Smooth muscle cell (in vitro differentiated cells): ENCODE data around the gene ZC3H18. TPM values are rescaled to one million over a fixed set of nuclear protein-coding genes. Genes with fewer than 3 reads are reported as not detected.

Experiments used
- DNase-seq: peaks from one replicate; lab custom pipeline; 2025; ENCODE audit not compliant: unreplicated experiment; lab: John Stamatoyannopoulos, UW
- H2AFZ ChIP-seq: fragments of 200-600 bp; sonication (generic); 2 replicates; pipeline ENCODE4 v1.6.0; 2016; ENCODE audit warnings: antibody characterized with exemption, low read depth, mild to moderate bottlenecking
- H3F3A ChIP-seq: fragments of 200-600 bp; sonication (generic); 2 replicates; pipeline ENCODE4 v1.6.0; 2017; ENCODE audit warnings: antibody characterized with exemption, low read depth
- H3K27ac ChIP-seq: fragments of 200-600 bp; sonication (generic); 2 replicates; pipeline ENCODE4 v1.5.1; 2016; ENCODE audit warnings: low read depth, mild to moderate bottlenecking
- H3K27me3 ChIP-seq: fragments of 200-600 bp; sonication (generic); 2 replicates; pipeline ENCODE4 v1.6.1; 2016; ENCODE audit warnings: low read depth, mild to moderate bottlenecking
- H3K36me3 ChIP-seq: fragments of 200-600 bp; sonication (generic); 2 replicates; pipeline ENCODE4 v1.5.1; 2016; ENCODE audit warnings: low read depth
- H3K4me1 ChIP-seq: fragments of 200-600 bp; sonication (generic); 2 replicates; pipeline ENCODE4 v1.5.1; 2016; ENCODE audit warnings: low read depth
- H3K4me2 ChIP-seq: fragments of 200-600 bp; sonication (generic); 2 replicates; pipeline ENCODE4 v1.6.0; 2016; ENCODE audit warnings: mild to moderate bottlenecking
- H3K4me3 ChIP-seq: fragments of 200-600 bp; sonication (generic); 2 replicates; pipeline ENCODE4 v1.5.1; 2016; ENCODE audit warnings: mild to moderate bottlenecking
- H3K79me2 ChIP-seq: fragments of 200-600 bp; sonication (generic); 2 replicates; pipeline ENCODE4 v1.6.0; 2016; ENCODE audit warnings: low read depth, mild to moderate bottlenecking
- H3K9ac ChIP-seq: fragments of 200-600 bp; sonication (generic); 2 replicates; pipeline ENCODE4 v1.6.0; 2016; ENCODE audit warnings: low read depth
- H3K9me3 ChIP-seq: fragments of 200-600 bp; sonication (generic); replicated peaks from 2 replicates; pipeline ENCODE4 v1.5.1; 2016; ENCODE audit warnings: low read depth
- H4K20me1 ChIP-seq: fragments of 200-600 bp; sonication (generic); 2 replicates; pipeline ENCODE4 v1.6.0; 2016; ENCODE audit warnings: low read depth
- CTCF ChIP-seq: fragments of 200-600 bp; sonication (generic); IDR thresholded peaks from 2 replicates; pipeline ENCODE4 v1.5.1; 2017; ENCODE audit warnings: borderline replicate concordance, mild to moderate bottlenecking, antibody characterized with exemption; ENCODE audit not compliant: insufficient read depth, poor library complexity, severe bottlenecking
- WGBS: methylation state at CpG from one replicate; pipeline ENCODE4 v1.1.7; 2016; ENCODE audit warnings: low lambda C conversion rate; 5-methylcytosine and 5-hydroxymethylcytosine counted together
- polyA plus RNA-seq: library from polyadenylated mRNA; unstranded; fragments of >200 nt; fragmentation: Nextera tagmentation; extraction: Ambion mirVana; gene quantifications from 2 replicates; pipeline ENCODE4 v1.2.1, GENCODE V29; 2016
- total RNA-seq: library from RNA; depleted of rRNA; stranded (reverse); fragments of >200 nt; gene quantifications from 2 replicates; pipeline ENCODE4 v1.2.3, GENCODE V29; 2014

The ZC3H18 gene
- total and polyA plus RNA-seq, 2 experiments from 2014 or later = 14.6 to 30.4 TPM

GRCh38 chr16:88680554-88681083, 110.4 kb downstream of the ZC3H18 start:
- H3K9ac ChIP-seq = no peak overlapping the region
- H3K4me1 ChIP-seq = peaks cover 4% of the 10 kb centered on the region
- no peaks in the 10 kb centered on the region for H4K20me1 ChIP-seq
- peaks cover 20% of the 10 kb centered on the region for H3K27me3 ChIP-seq
- no peak overlapping the region for H3K27ac ChIP-seq
- H3K79me2 ChIP-seq = no peaks in the 10 kb centered on the region
- H3K36me3 ChIP-seq = no peaks in the 10 kb centered on the region
- no peak for TF ChIP-seq CTCF
- no peak for DNase-seq
- WGBS = 90% methylated on average over 5 of the region's 5 CpGs
- H3F3A ChIP-seq = no peaks in the 10 kb centered on the region
- H2AFZ ChIP-seq = no peak overlapping the region
- no peak overlapping the region for H3K4me3 ChIP-seq
- H3K4me2 ChIP-seq = no peak overlapping the region
- no peaks in the 10 kb centered on the region for H3K9me3 ChIP-seq

GRCh38 chr16:88681084-88681680, 111.0 kb downstream of the ZC3H18 start:
- Histone ChIP-seq H3K4me3 (no peak overlapping the region), H3K9me3 (no peaks in the 10 kb centered on the region), H4K20me1 (no peaks in the 10 kb centered on the region), H3K4me2 (no peak overlapping the region), H3K4me1 (peaks cover 9% of the 10 kb centered on the region), H3K79me2 (no peaks in the 10 kb centered on the region), H3K27ac (no peak overlapping the region), H3F3A (no peaks in the 10 kb centered on the region), H3K36me3 (no peaks in the 10 kb centered on the region), H2AFZ (no peak overlapping the region), H3K9ac (no peak overlapping the region), H3K27me3 (peaks cover 26% of the 10 kb centered on the region)
- WGBS = 82% methylated on average over 29 of the region's 31 CpGs
- no peak for DNase-seq
- no peak for TF ChIP-seq CTCF

Other genes starting within 250 kb of the ZC3H18 start
- gene ZNF469, start 187.4 kb upstream of the ZC3H18 start, total RNA-seq = 5.3 and 6.2 TPM in 2 replicates
- gene ZNF469, start 187.4 kb upstream of the ZC3H18 start, polyA plus RNA-seq = 5.0 and 6.7 TPM in 2 replicates
- gene ZFPM1, start 117.1 kb upstream of the ZC3H18 start, total RNA-seq = 0.99 and 1.2 TPM in 2 replicates
- 4.9 and 6.6 TPM in 2 replicates for gene ZFPM1, start 117.1 kb upstream of the ZC3H18 start, polyA plus RNA-seq
- gene IL17C, start 68.2 kb downstream of the ZC3H18 start, total RNA-seq = not detected in 2 replicates
- gene IL17C, start 68.2 kb downstream of the ZC3H18 start, polyA plus RNA-seq = not detected in 2 replicates
- 158 and 181 TPM in 2 replicates for gene CYBA, start 80.7 kb downstream of the ZC3H18 start, total RNA-seq
- 388 and 490 TPM in 2 replicates for gene CYBA, start 80.7 kb downstream of the ZC3H18 start, polyA plus RNA-seq
- 25.7 and 46.1 TPM in 2 replicates for gene MVD, start 92.7 kb downstream of the ZC3H18 start, total RNA-seq
- gene MVD, start 92.7 kb downstream of the ZC3H18 start, polyA plus RNA-seq = 85.9 and 113 TPM in 2 replicates
- gene SNAI3, start 116.1 kb downstream of the ZC3H18 start, total RNA-seq = 0.22 and 0.81 TPM in 2 replicates
- gene SNAI3, start 116.1 kb downstream of the ZC3H18 start, polyA plus RNA-seq = 1.4 and 3.3 TPM in 2 replicates
- gene RNF166, start 136.0 kb downstream of the ZC3H18 start, total RNA-seq = 6.5 and 10.1 TPM in 2 replicates
- 16.2 and 17.3 TPM in 2 replicates for gene RNF166, start 136.0 kb downstream of the ZC3H18 start, polyA plus RNA-seq
- 5.8 and 6.6 TPM in 2 replicates for gene CTU2, start 136.1 kb downstream of the ZC3H18 start, total RNA-seq
- gene CTU2, start 136.1 kb downstream of the ZC3H18 start, polyA plus RNA-seq = 16.4 and 21.3 TPM in 2 replicates
- 59.2 and 62.1 TPM in 2 replicates for gene PIEZO1, start 214.8 kb downstream of the ZC3H18 start, total RNA-seq
- gene PIEZO1, start 214.8 kb downstream of the ZC3H18 start, polyA plus RNA-seq = 70.9 and 107 TPM in 2 replicates
- gene CDT1, start 233.4 kb downstream of the ZC3H18 start, total RNA-seq = 2.1 and 5.3 TPM in 2 replicates
- 9.0 and 13.3 TPM in 2 replicates for gene CDT1, start 233.4 kb downstream of the ZC3H18 start, polyA plus RNA-seq
- gene APRT, start 241.5 kb downstream of the ZC3H18 start, total RNA-seq = 72.5 and 143 TPM in 2 replicates
- gene APRT, start 241.5 kb downstream of the ZC3H18 start, polyA plus RNA-seq = 200 and 216 TPM in 2 replicates